CD4-positive, alpha-beta T cell (primary cell): Measurements from ENCODE around the gene SH3RF2. TPM values are rescaled to one million over a fixed set of nuclear protein-coding genes. Genes with fewer than 3 reads are reported as not detected.

Source experiments
- ATAC-seq: fragments of 200-7000 bp; cut with Tn5 transposase; one replicate; pipeline ENCODE4 v1.10.0; 2022; ENCODE audit warnings: mild to moderate bottlenecking; ENCODE audit not compliant: poor library complexity
- CTCF ChIA-PET: fragments of 350-600 bp; sonication (Branson Sonifier 250); formaldehyde crosslinking; loops from one replicate; lab custom pipeline; 2021; ENCODE audit warnings: antibody characterized with exemption, inconsistent platforms; lab: Charles Lee
- POLR2A ChIA-PET: fragments of 350-600 bp; sonication (Branson Sonifier 250); formaldehyde crosslinking; loops from one replicate; lab custom pipeline; 2021; ENCODE audit warnings: antibody characterized with exemption, inconsistent platforms; lab: Charles Lee
- DNase-seq, 14 experiments: peaks; one replicate each; pipeline ENCODE4 v3.0.0-alpha.2; 2013 to 2020; ENCODE audit warnings: mixed read lengths in 2 of 14
- H3K27ac ChIP-seq, 2 donors: one replicate each; pipeline versions ENCODE4 v1.5.1 to v1.7.0; 2013; ENCODE audit warnings: low read length in 2 of 2, low read depth in 1 of 2, mild to moderate bottlenecking in 1 of 2
- H3K27me3 ChIP-seq, 2 experiments: 1 replicate in 1 of 2; 2 replicates in 1 of 2; pipeline versions ENCODE4 v1.6.1 to v1.7.0; 2013; ENCODE audit warnings: low read length in 2 of 2, control low read depth in 1 of 2, mild to moderate bottlenecking in 1 of 2, moderate library complexity in 1 of 2; ENCODE audit not compliant: insufficient read depth in 2 of 2, control insufficient read depth in 1 of 2
- H3K36me3 ChIP-seq: one replicate; pipeline ENCODE4 v1.6.1; 2013; ENCODE audit warnings: low read length, control low read depth; ENCODE audit not compliant: insufficient read depth
- H3K4me1 ChIP-seq: one replicate; pipeline ENCODE4 v1.6.1; 2013; ENCODE audit warnings: low read length, control low read depth; ENCODE audit not compliant: insufficient read depth
- H3K4me3 ChIP-seq: one replicate; pipeline ENCODE4 v1.5.1; 2013; ENCODE audit warnings: mild to moderate bottlenecking, low read length, moderate library complexity
- H3K9me3 ChIP-seq, 2 experiments: 1 replicate in 1 of 2; 2 replicates in 1 of 2; pipeline versions ENCODE4 v1.6.1 to v1.7.0; 2013; ENCODE audit warnings: low read length in 2 of 2, mild to moderate bottlenecking in 2 of 2, control low read depth in 1 of 2, moderate library complexity in 1 of 2; ENCODE audit not compliant: control insufficient read depth in 1 of 2, insufficient read depth in 1 of 2
- H3K27ac Mint-ChIP-seq: one replicate; pipeline ENCODE4 v1.8.0; 2020; ENCODE audit warnings: mixed read lengths
- H3K27me3 Mint-ChIP-seq: one replicate; pipeline ENCODE4 v1.8.0; 2021; ENCODE audit warnings: mixed read lengths
- H3K36me3 Mint-ChIP-seq: one replicate; pipeline ENCODE4 v1.8.0; 2021; ENCODE audit warnings: low read depth, mixed read lengths
- H3K4me1 Mint-ChIP-seq: one replicate; pipeline ENCODE4 v1.8.0; 2021; ENCODE audit warnings: low read depth, mixed read lengths
- H3K4me3 Mint-ChIP-seq: one replicate; pipeline ENCODE4 v1.8.0; 2020; ENCODE audit warnings: mild to moderate bottlenecking, mixed read lengths
- H3K9me3 Mint-ChIP-seq: one replicate; pipeline ENCODE4 v1.8.0; 2020; ENCODE audit warnings: mixed read lengths
- CTCF ChIP-seq: fragments of 200-600 bp; IDR thresholded peaks from one replicate; pipeline ENCODE4 v1.8.0; 2022; ENCODE audit warnings: antibody characterized with exemption, mild to moderate bottlenecking
- intact Hi-C, 2 experiments: fragments of 100-400 bp; cut with DNase I in 1 of 2; cut with micrococcal nuclease in 1 of 2; formaldehyde crosslinking; loops; one replicate each; pipeline versions ENCODE4 v1.15.1 to v1.9.0; 2023 to 2025; cut with DNase I, micrococcal nuclease
- total RNA-seq, 174 experiments: library from RNA in 2 of 174; stranded (reverse) in 2 of 174; gene quantifications; one replicate each; pipeline ENCODE4 v1.2.3 and lab custom pipeline; 2021 to 2026

Gene SH3RF2
- total RNA-seq, 2 experiments from 2014 or later, result 0.11 to 0.42 TPM

GRCh38 chr5:145944328-145944727 lies 8.0 kb downstream of the SH3RF2 start:
- no peaks in the 10 kb centered on the region for H3K27me3 Mint-ChIP-seq
- H3K4me1 Mint-ChIP-seq, result no peaks in the 10 kb centered on the region
- H3K36me3 Mint-ChIP-seq, result no peaks in the 10 kb centered on the region
- Histone ChIP-seq H3K36me3 (no peaks in the 10 kb centered on the region), H3K4me1 (no peaks in the 10 kb centered on the region), H3K4me3 (no peak overlapping the region), H3K27me3 (no peaks in the 10 kb centered on the region), H3K9me3 (no peaks in the 10 kb centered on the region), H3K27ac (no peak overlapping the region)
- H3K9me3 Mint-ChIP-seq, result no peaks in the 10 kb centered on the region
- CTCF ChIA-PET, result no interaction called here
- TF ChIP-seq CTCF, result no peak
- no peak for ATAC-seq
- H3K27ac Mint-ChIP-seq, result no peak overlapping the region
- DNase-seq, result no peak
- intact Hi-C loops, result no loop called here
- POLR2A ChIA-PET, result no interaction called here
- no peak overlapping the region for H3K4me3 Mint-ChIP-seq

GRCh38 chr5:145945620-145946111 lies 9.3 kb downstream of the SH3RF2 start:
- no peaks in the 10 kb centered on the region for H3K36me3 Mint-ChIP-seq
- H3K27ac Mint-ChIP-seq, result no peak overlapping the region
- H3K9me3 ChIP-seq, result no peaks in the 10 kb centered on the region
- ChIA-PET POLR2A (no interaction called here), CTCF (no interaction called here)
- H3K27ac ChIP-seq, result no peak overlapping the region
- no peak overlapping the region for H3K4me3 Mint-ChIP-seq
- H3K4me3 ChIP-seq, result no peak overlapping the region
- no peaks in the 10 kb centered on the region for H3K27me3 Mint-ChIP-seq
- no peak for ATAC-seq
- no peak for DNase-seq
- H3K36me3 ChIP-seq, result no peaks in the 10 kb centered on the region
- H3K9me3 Mint-ChIP-seq, result no peaks in the 10 kb centered on the region
- H3K4me1 ChIP-seq, result no peaks in the 10 kb centered on the region
- no peaks in the 10 kb centered on the region for H3K4me1 Mint-ChIP-seq
- intact Hi-C loops, result no loop called here
- no peak for TF ChIP-seq CTCF
- H3K27me3 ChIP-seq, result no peaks in the 10 kb centered on the region

- H3K9me3 Mint-ChIP-seq, result no peaks in the 10 kb centered on the region
- no peaks in the 10 kb centered on the region for H3K36me3 ChIP-seq
- no peaks in the 10 kb centered on the region for H3K27me3 Mint-ChIP-seq
- ATAC-seq, result peak; percentile 58
- peak in 3 of 14 experiments; percentile 25 to 34 (median 26) for DNase-seq
- no peak for TF ChIP-seq CTCF
- no peaks in the 10 kb centered on the region for H3K9me3 ChIP-seq
- no peaks in the 10 kb centered on the region for H3K4me1 Mint-ChIP-seq
- no peak overlapping the region for H3K27ac Mint-ChIP-seq
- H3K27me3 ChIP-seq, result no peaks in the 10 kb centered on the region
- intact Hi-C loops, result no loop called here
- H3K4me3 Mint-ChIP-seq, result no peak overlapping the region
- H3K4me3 ChIP-seq, result no peak overlapping the region
- H3K4me1 ChIP-seq, result no peaks in the 10 kb centered on the region
- ChIA-PET POLR2A (no interaction called here), CTCF (no interaction called here)
- H3K27ac ChIP-seq, result no peak overlapping the region
- no peaks in the 10 kb centered on the region for H3K36me3 Mint-ChIP-seq
Measured at GRCh38 chr5:145946112-145946861, 9.9 kb downstream of the SH3RF2 start.
